Esophagus muscularis mucosa (tissue), 4 donors: ENCODE data around the gene EIF6.

Experiments used
- EP300 ChIP-seq: sonication (generic); formaldehyde crosslinking; IDR thresholded peaks from one replicate; pipeline ENCODE4 v1.6.1; 2017; ENCODE audit warnings: antibody characterized with exemption
- POLR2A ChIP-seq: fragments of 450-650 bp; IDR thresholded peaks from one replicate; pipeline ENCODE4 v1.6.1; 2017; ENCODE audit warnings: antibody characterized with exemption, moderate library complexity, mild to moderate bottlenecking, low read depth
- POLR2AphosphoS5 ChIP-seq, 2 donors: sonication (generic); formaldehyde crosslinking; IDR thresholded peaks; one replicate each; pipeline ENCODE4 v1.6.1; 2017; ENCODE audit warnings: antibody characterized with exemption in 2 of 2
- TF ChIP-seq, protein P1 (sequence below), 3 experiments: fragments of 200-600 bp in 2 of 3; fragments of 450-650 bp in 1 of 3; sonication (generic) in 2 of 3; IDR thresholded peaks; one replicate each; pipeline ENCODE4 v1.5.1; 2017 to 2019; ENCODE audit warnings: antibody characterized with exemption in 3 of 3, mild to moderate bottlenecking in 2 of 3, moderate library complexity in 1 of 3

DNA sequence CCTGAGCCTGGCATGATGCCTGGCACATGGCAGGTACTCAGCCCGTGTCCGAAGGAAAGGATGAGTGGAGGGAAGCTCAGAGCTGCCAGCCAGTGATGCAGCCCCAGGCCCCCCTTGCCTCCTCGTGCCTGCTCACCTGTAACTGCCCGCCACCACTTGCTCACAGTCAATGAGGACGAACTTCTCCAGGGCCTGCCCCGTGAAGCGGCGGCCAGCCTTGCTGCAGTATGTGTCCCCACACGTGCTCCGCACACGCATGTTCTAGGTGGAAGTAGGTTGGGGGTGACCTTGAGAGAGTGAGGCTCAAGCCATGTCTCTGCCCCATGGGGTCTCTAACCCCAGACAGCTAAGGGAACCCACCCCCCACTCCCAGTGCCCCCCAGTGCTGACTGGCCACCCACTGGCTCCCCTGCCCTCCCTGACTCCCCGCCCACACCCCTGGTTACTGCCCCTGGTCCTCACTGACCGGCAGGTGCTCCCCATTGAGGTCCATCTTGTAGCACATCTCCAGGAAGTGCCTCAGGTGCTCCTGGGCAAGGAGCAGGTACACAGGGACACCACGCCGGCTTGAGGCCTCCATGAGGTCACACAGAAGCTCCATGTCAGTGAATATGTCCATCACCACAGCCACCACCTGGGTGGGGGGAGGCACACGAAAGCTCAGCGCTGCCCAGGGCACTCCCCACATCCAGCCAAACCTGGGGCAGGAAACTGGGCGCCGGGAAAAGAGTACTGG is 3.9 kb upstream of the EIF6 start:
- TF ChIP-seq, protein P1, sequence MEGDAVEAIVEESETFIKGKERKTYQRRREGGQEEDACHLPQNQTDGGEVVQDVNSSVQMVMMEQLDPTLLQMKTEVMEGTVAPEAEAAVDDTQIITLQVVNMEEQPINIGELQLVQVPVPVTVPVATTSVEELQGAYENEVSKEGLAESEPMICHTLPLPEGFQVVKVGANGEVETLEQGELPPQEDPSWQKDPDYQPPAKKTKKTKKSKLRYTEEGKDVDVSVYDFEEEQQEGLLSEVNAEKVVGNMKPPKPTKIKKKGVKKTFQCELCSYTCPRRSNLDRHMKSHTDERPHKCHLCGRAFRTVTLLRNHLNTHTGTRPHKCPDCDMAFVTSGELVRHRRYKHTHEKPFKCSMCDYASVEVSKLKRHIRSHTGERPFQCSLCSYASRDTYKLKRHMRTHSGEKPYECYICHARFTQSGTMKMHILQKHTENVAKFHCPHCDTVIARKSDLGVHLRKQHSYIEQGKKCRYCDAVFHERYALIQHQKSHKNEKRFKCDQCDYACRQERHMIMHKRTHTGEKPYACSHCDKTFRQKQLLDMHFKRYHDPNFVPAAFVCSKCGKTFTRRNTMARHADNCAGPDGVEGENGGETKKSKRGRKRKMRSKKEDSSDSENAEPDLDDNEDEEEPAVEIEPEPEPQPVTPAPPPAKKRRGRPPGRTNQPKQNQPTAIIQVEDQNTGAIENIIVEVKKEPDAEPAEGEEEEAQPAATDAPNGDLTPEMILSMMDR (IDR thresholded peaks at IDR 0.05), result no peak
- TF ChIP-seq EP300 (no peak), POLR2A (no peak), POLR2AphosphoS5 (IDR thresholded peaks at IDR 0.05) (no peak)
